ENCODE measurements around the gene MRPL27.

- TF ChIP-seq CTCF (IDR thresholded peaks at IDR 0.05; ENCODE audit: poor library complexity, severe bottlenecking) (no peak), MXI1 (conservative IDR thresholded peaks at IDR 0.05; ENCODE audit: poor library complexity, severe bottlenecking) (no peak), TAF1 (IDR thresholded peaks at IDR 0.05; ENCODE audit: low read depth) (no peak), RAD21 (conservative IDR thresholded peaks at IDR 0.05) (no peak), REST (IDR thresholded peaks at IDR 0.05; ENCODE audit: borderline replicate concordance) (no peak), EZH2 (IDR thresholded peaks at IDR 0.05; ENCODE audit: borderline replicate concordance, insufficient read depth, low read length, poor library complexity, severe bottlenecking) (no peak), EP300 (conservative IDR thresholded peaks at IDR 0.05; ENCODE audit: poor library complexity, severe bottlenecking) (no peak), POLR2AphosphoS5 (IDR thresholded peaks at IDR 0.05) (no peak)
These were observed 22.3 kb downstream of the MRPL27 start for GRCh38 chr17:50350733-50351132.
